B cell (primary cell): Measurements from ENCODE around the gene FGFR1OP2. TPM values are rescaled to one million over a fixed set of nuclear protein-coding genes. Genes with fewer than 3 reads are reported as not detected.

Experiments used
- ATAC-seq: fragments of 200-7000 bp; cut with Tn5 transposase; one replicate; pipeline ENCODE4 v1.10.0; 2021; ENCODE audit warnings: low read depth, mild to moderate bottlenecking, moderate number of reproducible peaks, moderate library complexity
- CTCF ChIA-PET: fragments of 350-600 bp; sonication (Branson Sonifier 250); formaldehyde crosslinking; loops from one replicate; lab custom pipeline; 2021; ENCODE audit warnings: antibody characterized with exemption, inconsistent platforms; lab: Charles Lee
- POLR2A ChIA-PET: fragments of 350-600 bp; sonication (Branson Sonifier 250); formaldehyde crosslinking; loops from one replicate; lab custom pipeline; 2021; ENCODE audit warnings: antibody characterized with exemption; lab: Charles Lee
- DNase-seq: peaks from one replicate; pipeline ENCODE4 v3.0.0; 2013
- H2AFZ ChIP-seq: 2 replicates; pipeline ENCODE4 v1.6.1; 2012; ENCODE audit warnings: mild to moderate bottlenecking, low read depth, low read length; ENCODE audit not compliant: insufficient read depth, poor library complexity, severe bottlenecking
- H3K27ac ChIP-seq, 2 donors: 1 replicate in 1 of 2; 2 replicates in 1 of 2; pipeline ENCODE4 v1.5.1; 2012 to 2013; ENCODE audit warnings: low read length in 2 of 2, mild to moderate bottlenecking in 2 of 2, moderate library complexity in 1 of 2
- H3K27me3 ChIP-seq, 4 experiments: fragments of 200-600 bp in 1 of 4; sonication (generic) in 1 of 4; replicated peaks in 1 of 4; 1 replicate in 2 of 4; 2 replicates in 2 of 4; pipeline versions ENCODE4 v1.6.1 to v1.7.0; 2013 to 2016; ENCODE audit warnings: low read length in 3 of 4, mild to moderate bottlenecking in 2 of 4, mixed read lengths in 1 of 4, moderate library complexity in 1 of 4; ENCODE audit not compliant: insufficient read depth in 4 of 4, control insufficient read depth in 3 of 4; ENCODE audit errors: control extremely low read depth in 1 of 4
- H3K36me3 ChIP-seq, 2 experiments: replicated peaks in 1 of 2; 1 replicate in 1 of 2; 2 replicates in 1 of 2; pipeline versions ENCODE4 v1.6.1 to v1.7.1; 2013; ENCODE audit warnings: low read length in 1 of 2; ENCODE audit not compliant: insufficient read depth in 2 of 2, control insufficient read depth in 1 of 2; ENCODE audit errors: control extremely low read depth in 1 of 2, extremely low read depth in 1 of 2
- H3K4me1 ChIP-seq, 2 donors: fragments of 200-600 bp in 1 of 2; sonication (generic) in 1 of 2; 1 replicate in 1 of 2; 2 replicates in 1 of 2; pipeline versions ENCODE4 v1.5.1 to v1.6.1; 2013 to 2017; ENCODE audit warnings: low read length in 2 of 2; ENCODE audit not compliant: control insufficient read depth in 2 of 2, insufficient read depth in 2 of 2
- H3K4me2 ChIP-seq: replicated peaks from 2 replicates; pipeline ENCODE3; 2012; ENCODE audit warnings: mild to moderate bottlenecking, low read depth, low read length; ENCODE audit not compliant: poor library complexity, severe bottlenecking
- H3K4me3 ChIP-seq, 5 experiments: fragments of 200-600 bp in 1 of 5; sonication (generic) in 1 of 5; 1 replicate in 3 of 5; 2 replicates in 2 of 5; pipeline versions ENCODE4 v1.5.1 to v1.7.0; 2011 to 2016; ENCODE audit warnings: low read length in 4 of 5, mild to moderate bottlenecking in 4 of 5, low read depth in 2 of 5, control low read depth in 1 of 5, moderate library complexity in 1 of 5; ENCODE audit not compliant: insufficient read depth in 1 of 5; ENCODE audit errors: control extremely low read depth in 1 of 5, extremely low read depth in 1 of 5
- H3K79me2 ChIP-seq: fragments of 200-600 bp; sonication (generic); one replicate; pipeline ENCODE4 v1.6.0; 2016; ENCODE audit warnings: low read length; ENCODE audit not compliant: control insufficient read depth, insufficient read depth
- H3K9ac ChIP-seq: fragments of 200-600 bp; sonication (generic); 2 replicates; pipeline ENCODE4 v1.6.1; 2017; ENCODE audit warnings: mild to moderate bottlenecking, low read length, moderate library complexity
- H3K9me3 ChIP-seq, 3 donors: one replicate each; pipeline versions ENCODE4 v1.6.1 to v1.7.1; 2013; ENCODE audit warnings: low read length in 2 of 3; ENCODE audit not compliant: control insufficient read depth in 2 of 3, insufficient read depth in 1 of 3; ENCODE audit errors: control extremely low read depth in 1 of 3
- H4K20me1 ChIP-seq: 2 replicates; pipeline ENCODE4 v1.6.0; 2012; ENCODE audit warnings: mild to moderate bottlenecking, low read length; ENCODE audit not compliant: insufficient read depth, control insufficient read depth, poor library complexity, severe bottlenecking
- H3K27ac Mint-ChIP-seq: one replicate; pipeline ENCODE4 v1.8.0; 2021; ENCODE audit warnings: mixed read lengths
- H3K27me3 Mint-ChIP-seq: one replicate; pipeline ENCODE4 v1.8.0; 2021; ENCODE audit warnings: mixed read lengths
- H3K4me1 Mint-ChIP-seq: one replicate; pipeline ENCODE4 v1.8.0; 2021; ENCODE audit warnings: mixed read lengths
- H3K4me3 Mint-ChIP-seq: one replicate; pipeline ENCODE4 v1.8.0; 2021; ENCODE audit warnings: mixed read lengths
- H3K9me3 Mint-ChIP-seq: one replicate; pipeline ENCODE4 v1.8.0; 2022; ENCODE audit warnings: mixed read lengths; ENCODE audit not compliant: insufficient read depth
- CTCF ChIP-seq: fragments of 200-600 bp; IDR thresholded peaks from one replicate; pipeline ENCODE4 v1.8.0; 2022; ENCODE audit warnings: antibody characterized with exemption, mild to moderate bottlenecking
- EZH2 ChIP-seq: IDR thresholded peaks from 2 replicates; pipeline ENCODE4 v1.6.1; 2012; ENCODE audit warnings: borderline replicate concordance, low read depth, mild to moderate bottlenecking, moderate library complexity, low read length; ENCODE audit not compliant: insufficient read depth, poor library complexity, severe bottlenecking
- WGBS: methylation state at CpG from one replicate; pipeline ENCODE4 v1.1.5; 2013; ENCODE audit warnings: missing lambda C conversion rate; ENCODE audit not compliant: insufficient coverage; 5-methylcytosine and 5-hydroxymethylcytosine counted together
- intact Hi-C: fragments of 100-400 bp; cut with micrococcal nuclease; formaldehyde crosslinking; loops from one replicate; pipeline ENCODE4 v1.10.0; 2022
- polyA plus RNA-seq: library from polyadenylated mRNA; depleted of rRNA; stranded (reverse); fragments of >200 nt; gene quantifications from 2 replicates; pipeline ENCODE4 v1.2.3, GENCODE V29; 2012
- total RNA-seq, 2 donors: library from RNA; stranded (reverse); fragments of 120-200 nt in 1 of 2; gene quantifications; 1 replicate in 1 of 2; 2 replicates in 1 of 2; pipeline versions ENCODE4 v1.2.3 to v1.2.4, GENCODE V29; 2013 to 2022

The FGFR1OP2 gene
- total and polyA plus RNA-seq, 2 donors (not counting 1 experiment from before 2014, with no cell fraction given): 22.3 to 64.3 TPM

GRCh38 chr12:26982866-26983265, 44.6 kb downstream of the FGFR1OP2 start:
- H3K27ac Mint-ChIP-seq: no peak overlapping the region
- no peak overlapping the region for H3K4me3 Mint-ChIP-seq
- WGBS: no CpG with 5 or more reads among the region's 2 CpGs
- no peak for ATAC-seq
- Histone ChIP-seq H3K27me3 (no peaks in the 10 kb centered on the region), H3K4me1 (no peaks in the 10 kb centered on the region), H3K4me2 (no peak overlapping the region), H3K36me3 (peaks cover 21 to 38% of the 10 kb centered on the region in 2 experiments), H3K4me3 (no peak overlapping the region), H2AFZ (no peak overlapping the region), H3K27ac (no peak overlapping the region), H3K9ac (no peak overlapping the region), H3K79me2 (no peaks in the 10 kb centered on the region), H4K20me1 (no peaks in the 10 kb centered on the region), H3K9me3 (no peaks in the 10 kb centered on the region)
- no peak for DNase-seq
- H3K9me3 Mint-ChIP-seq: no peaks in the 10 kb centered on the region
- TF ChIP-seq CTCF: no peak
- no peak for TF ChIP-seq EZH2
- H3K4me1 Mint-ChIP-seq: no peaks in the 10 kb centered on the region
- intact Hi-C loops: no loop called here
- no peaks in the 10 kb centered on the region for H3K27me3 Mint-ChIP-seq
- POLR2A ChIA-PET: no interaction called here
- CTCF ChIA-PET: no interaction called here

- DNase-seq (no peak), ATAC-seq (no peak)
- Histone ChIP-seq H3K27ac (no peak overlapping the region), H3K79me2 (no peaks in the 10 kb centered on the region), H3K9ac (no peak overlapping the region), H3K4me3 (no peak overlapping the region), H3K4me2 (no peak overlapping the region), H3K4me1 (no peaks in the 10 kb centered on the region), H3K36me3 (peaks cover 12 to 24% of the 10 kb centered on the region in 2 experiments), H3K27me3 (no peaks in the 10 kb centered on the region), H3K9me3 (no peaks in the 10 kb centered on the region), H2AFZ (no peak overlapping the region), H4K20me1 (no peaks in the 10 kb centered on the region)
- Mint-ChIP-seq H3K27ac (no peak overlapping the region), H3K9me3 (no peaks in the 10 kb centered on the region), H3K4me1 (no peaks in the 10 kb centered on the region), H3K4me3 (no peak overlapping the region), H3K27me3 (no peaks in the 10 kb centered on the region)
- 98% methylated on average over 5 of the region's 10 CpGs for WGBS
- CTCF ChIA-PET: interaction anchor here (0.5 kb wide), 1 partner anchor 10 kb away, joined by 4 read pairs; no protein-coding TSS in a partner anchor
- TF ChIP-seq CTCF: no peak
- TF ChIP-seq EZH2: no peak
- POLR2A ChIA-PET: no interaction called here
- intact Hi-C loops: no loop called here
Measured at GRCh38 chr12:26987634-26988424, 49.6 kb downstream of the FGFR1OP2 start.
